B cell (primary cell): ENCODE measurements around the gene SLC22A24. TPM values are rescaled to one million over a fixed set of nuclear protein-coding genes. Genes with fewer than 3 reads are reported as not detected.

Experiments used
- ATAC-seq: fragments of 200-7000 bp; cut with Tn5 transposase; one replicate; pipeline ENCODE4 v1.10.0; 2021; ENCODE audit warnings: low read depth, mild to moderate bottlenecking, moderate number of reproducible peaks, moderate library complexity
- CTCF ChIA-PET: fragments of 350-600 bp; sonication (Branson Sonifier 250); formaldehyde crosslinking; loops from one replicate; lab custom pipeline; 2021; ENCODE audit warnings: antibody characterized with exemption, inconsistent platforms; lab: Charles Lee
- POLR2A ChIA-PET: fragments of 350-600 bp; sonication (Branson Sonifier 250); formaldehyde crosslinking; loops from one replicate; lab custom pipeline; 2021; ENCODE audit warnings: antibody characterized with exemption; lab: Charles Lee
- DNase-seq: peaks from one replicate; pipeline ENCODE4 v3.0.0; 2013
- H2AFZ ChIP-seq: 2 replicates; pipeline ENCODE4 v1.6.1; 2012; ENCODE audit warnings: mild to moderate bottlenecking, low read depth, low read length; ENCODE audit not compliant: insufficient read depth, poor library complexity, severe bottlenecking
- H3K27ac ChIP-seq, 2 donors: 1 replicate in 1 of 2; 2 replicates in 1 of 2; pipeline ENCODE4 v1.5.1; 2012 to 2013; ENCODE audit warnings: low read length in 2 of 2, mild to moderate bottlenecking in 2 of 2, moderate library complexity in 1 of 2
- H3K27me3 ChIP-seq, 4 experiments: fragments of 200-600 bp in 1 of 4; sonication (generic) in 1 of 4; replicated peaks in 1 of 4; 1 replicate in 2 of 4; 2 replicates in 2 of 4; pipeline versions ENCODE4 v1.6.1 to v1.7.0; 2013 to 2016; ENCODE audit warnings: low read length in 3 of 4, mild to moderate bottlenecking in 2 of 4, mixed read lengths in 1 of 4, moderate library complexity in 1 of 4; ENCODE audit not compliant: insufficient read depth in 4 of 4, control insufficient read depth in 3 of 4; ENCODE audit errors: control extremely low read depth in 1 of 4
- H3K36me3 ChIP-seq, 2 experiments: replicated peaks in 1 of 2; 1 replicate in 1 of 2; 2 replicates in 1 of 2; pipeline versions ENCODE4 v1.6.1 to v1.7.1; 2013; ENCODE audit warnings: low read length in 1 of 2; ENCODE audit not compliant: insufficient read depth in 2 of 2, control insufficient read depth in 1 of 2; ENCODE audit errors: control extremely low read depth in 1 of 2, extremely low read depth in 1 of 2
- H3K4me1 ChIP-seq, 2 donors: fragments of 200-600 bp in 1 of 2; sonication (generic) in 1 of 2; 1 replicate in 1 of 2; 2 replicates in 1 of 2; pipeline versions ENCODE4 v1.5.1 to v1.6.1; 2013 to 2017; ENCODE audit warnings: low read length in 2 of 2; ENCODE audit not compliant: control insufficient read depth in 2 of 2, insufficient read depth in 2 of 2
- H3K4me2 ChIP-seq: replicated peaks from 2 replicates; pipeline ENCODE3; 2012; ENCODE audit warnings: mild to moderate bottlenecking, low read depth, low read length; ENCODE audit not compliant: poor library complexity, severe bottlenecking
- H3K4me3 ChIP-seq, 5 experiments: fragments of 200-600 bp in 1 of 5; sonication (generic) in 1 of 5; 1 replicate in 3 of 5; 2 replicates in 2 of 5; pipeline versions ENCODE4 v1.5.1 to v1.7.0; 2011 to 2016; ENCODE audit warnings: low read length in 4 of 5, mild to moderate bottlenecking in 4 of 5, low read depth in 2 of 5, control low read depth in 1 of 5, moderate library complexity in 1 of 5; ENCODE audit not compliant: insufficient read depth in 1 of 5; ENCODE audit errors: control extremely low read depth in 1 of 5, extremely low read depth in 1 of 5
- H3K79me2 ChIP-seq: fragments of 200-600 bp; sonication (generic); one replicate; pipeline ENCODE4 v1.6.0; 2016; ENCODE audit warnings: low read length; ENCODE audit not compliant: control insufficient read depth, insufficient read depth
- H3K9ac ChIP-seq: fragments of 200-600 bp; sonication (generic); 2 replicates; pipeline ENCODE4 v1.6.1; 2017; ENCODE audit warnings: mild to moderate bottlenecking, low read length, moderate library complexity
- H3K9me3 ChIP-seq, 3 donors: one replicate each; pipeline versions ENCODE4 v1.6.1 to v1.7.1; 2013; ENCODE audit warnings: low read length in 2 of 3; ENCODE audit not compliant: control insufficient read depth in 2 of 3, insufficient read depth in 1 of 3; ENCODE audit errors: control extremely low read depth in 1 of 3
- H4K20me1 ChIP-seq: 2 replicates; pipeline ENCODE4 v1.6.0; 2012; ENCODE audit warnings: mild to moderate bottlenecking, low read length; ENCODE audit not compliant: insufficient read depth, control insufficient read depth, poor library complexity, severe bottlenecking
- H3K27ac Mint-ChIP-seq: one replicate; pipeline ENCODE4 v1.8.0; 2021; ENCODE audit warnings: mixed read lengths
- H3K27me3 Mint-ChIP-seq: one replicate; pipeline ENCODE4 v1.8.0; 2021; ENCODE audit warnings: mixed read lengths
- H3K4me1 Mint-ChIP-seq: one replicate; pipeline ENCODE4 v1.8.0; 2021; ENCODE audit warnings: mixed read lengths
- H3K4me3 Mint-ChIP-seq: one replicate; pipeline ENCODE4 v1.8.0; 2021; ENCODE audit warnings: mixed read lengths
- H3K9me3 Mint-ChIP-seq: one replicate; pipeline ENCODE4 v1.8.0; 2022; ENCODE audit warnings: mixed read lengths; ENCODE audit not compliant: insufficient read depth
- EZH2 ChIP-seq: IDR thresholded peaks from 2 replicates; pipeline ENCODE4 v1.6.1; 2012; ENCODE audit warnings: borderline replicate concordance, low read depth, mild to moderate bottlenecking, moderate library complexity, low read length; ENCODE audit not compliant: insufficient read depth, poor library complexity, severe bottlenecking
- WGBS: methylation state at CpG from one replicate; pipeline ENCODE4 v1.1.5; 2013; ENCODE audit warnings: missing lambda C conversion rate; ENCODE audit not compliant: insufficient coverage; 5-methylcytosine and 5-hydroxymethylcytosine counted together
- intact Hi-C: fragments of 100-400 bp; cut with micrococcal nuclease; formaldehyde crosslinking; loops from one replicate; pipeline ENCODE4 v1.10.0; 2022
- polyA plus RNA-seq: library from polyadenylated mRNA; depleted of rRNA; stranded (reverse); fragments of >200 nt; gene quantifications from 2 replicates; pipeline ENCODE4 v1.2.3, GENCODE V29; 2012
- total RNA-seq, 2 donors: library from RNA; stranded (reverse); fragments of 120-200 nt in 1 of 2; gene quantifications; 1 replicate in 1 of 2; 2 replicates in 1 of 2; pipeline versions ENCODE4 v1.2.3 to v1.2.4, GENCODE V29; 2013 to 2022
- TF ChIP-seq, protein P1 (sequence below): fragments of 200-600 bp; IDR thresholded peaks from one replicate; pipeline ENCODE4 v1.8.0; 2022; ENCODE audit warnings: antibody characterized with exemption, mild to moderate bottlenecking

SLC22A24 gene
- total and polyA plus RNA-seq, 2 donors (not counting 1 experiment from before 2014, with no cell fraction given), result not detected

DNA sequence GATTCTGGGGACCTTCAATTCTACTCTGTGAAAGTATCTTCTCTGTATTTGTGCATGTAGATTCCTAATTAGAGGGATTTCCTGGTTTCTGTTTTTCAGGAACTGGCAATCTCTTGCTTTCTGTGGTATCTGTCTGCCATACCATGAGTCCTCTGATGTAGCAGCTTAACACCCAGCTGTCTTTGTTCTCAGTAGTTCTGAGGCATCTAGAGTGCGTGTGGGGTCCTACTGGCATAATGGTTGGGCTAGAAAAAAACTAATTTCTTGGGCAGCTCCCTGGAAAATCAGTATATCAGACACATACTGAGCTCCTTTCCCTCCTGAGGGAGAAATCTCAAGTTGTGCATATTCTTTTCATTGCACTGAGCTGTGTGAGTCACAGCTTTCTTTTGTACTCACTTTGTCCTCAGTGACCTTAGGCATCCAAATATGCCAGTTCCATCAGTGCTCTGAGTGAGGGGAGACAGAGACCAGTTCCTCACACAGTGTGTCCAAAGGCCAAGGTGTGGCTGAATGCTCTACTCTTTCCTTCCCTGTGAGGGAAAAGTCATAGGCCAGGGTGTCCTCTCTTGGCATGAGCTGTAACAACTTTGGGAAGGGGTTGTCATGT, 35.5 kb upstream of the SLC22A24 start:
- Mint-ChIP-seq H3K9me3 (peaks cover 2% of the 10 kb centered on the region), H3K27me3 (peaks cover 30% of the 10 kb centered on the region), H3K4me3 (no peak overlapping the region), H3K27ac (no peak overlapping the region), H3K4me1 (no peaks in the 10 kb centered on the region)
- TF ChIP-seq, protein P1, sequence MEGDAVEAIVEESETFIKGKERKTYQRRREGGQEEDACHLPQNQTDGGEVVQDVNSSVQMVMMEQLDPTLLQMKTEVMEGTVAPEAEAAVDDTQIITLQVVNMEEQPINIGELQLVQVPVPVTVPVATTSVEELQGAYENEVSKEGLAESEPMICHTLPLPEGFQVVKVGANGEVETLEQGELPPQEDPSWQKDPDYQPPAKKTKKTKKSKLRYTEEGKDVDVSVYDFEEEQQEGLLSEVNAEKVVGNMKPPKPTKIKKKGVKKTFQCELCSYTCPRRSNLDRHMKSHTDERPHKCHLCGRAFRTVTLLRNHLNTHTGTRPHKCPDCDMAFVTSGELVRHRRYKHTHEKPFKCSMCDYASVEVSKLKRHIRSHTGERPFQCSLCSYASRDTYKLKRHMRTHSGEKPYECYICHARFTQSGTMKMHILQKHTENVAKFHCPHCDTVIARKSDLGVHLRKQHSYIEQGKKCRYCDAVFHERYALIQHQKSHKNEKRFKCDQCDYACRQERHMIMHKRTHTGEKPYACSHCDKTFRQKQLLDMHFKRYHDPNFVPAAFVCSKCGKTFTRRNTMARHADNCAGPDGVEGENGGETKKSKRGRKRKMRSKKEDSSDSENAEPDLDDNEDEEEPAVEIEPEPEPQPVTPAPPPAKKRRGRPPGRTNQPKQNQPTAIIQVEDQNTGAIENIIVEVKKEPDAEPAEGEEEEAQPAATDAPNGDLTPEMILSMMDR, result no peak
- TF ChIP-seq EZH2, result no peak
- peaks cover 0 to 7% (median 5%) of the 10 kb centered on the region in 3 donors for H3K9me3 ChIP-seq
- H4K20me1 ChIP-seq, result no peaks in the 10 kb centered on the region
- H3K4me1 ChIP-seq, result no peaks in the 10 kb centered on the region
- no peak overlapping the region for H3K27ac ChIP-seq
- ChIA-PET CTCF (no interaction called here), POLR2A (no interaction called here)
- H3K79me2 ChIP-seq, result no peaks in the 10 kb centered on the region
- peaks cover 0 to 9% (median 5%) of the 10 kb centered on the region in 4 experiments for H3K27me3 ChIP-seq
- intact Hi-C loops, result no loop called here
- 17% methylated on average over 1 of the region's 1 CpG for WGBS
- H3K36me3 ChIP-seq, result no peaks in the 10 kb centered on the region
- ATAC-seq (no peak), DNase-seq (no peak)
- no peak overlapping the region for H3K4me2 ChIP-seq
- no peak overlapping the region for H3K9ac ChIP-seq
- H2AFZ ChIP-seq, result no peak overlapping the region
- no peak overlapping the region for H3K4me3 ChIP-seq

DNA sequence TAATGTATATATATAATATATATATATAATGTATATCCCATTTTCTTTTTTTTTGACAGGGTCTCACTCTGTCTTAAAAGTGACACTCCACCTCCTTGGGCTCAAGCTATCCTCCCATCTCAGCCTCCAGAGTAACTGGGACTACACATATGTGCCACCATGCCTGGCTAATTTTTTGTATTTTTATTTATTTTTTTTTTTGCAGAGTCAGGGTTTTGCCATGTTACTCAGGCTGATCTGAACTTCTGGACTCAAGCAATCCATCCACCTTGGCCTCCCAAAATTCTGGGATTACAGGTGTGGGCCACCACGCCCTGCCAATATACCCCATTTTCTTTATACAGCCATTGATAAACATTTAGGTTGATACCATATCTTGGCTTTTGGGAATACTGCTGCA, 33.9 kb upstream of the SLC22A24 start:
- H3K4me1 ChIP-seq, result no peaks in the 10 kb centered on the region
- H3K9me3 Mint-ChIP-seq, result peaks cover 2% of the 10 kb centered on the region
- H3K9ac ChIP-seq, result no peak overlapping the region
- H3K36me3 ChIP-seq, result no peaks in the 10 kb centered on the region
- no peak overlapping the region for H3K4me3 ChIP-seq
- no peaks in the 10 kb centered on the region for H4K20me1 ChIP-seq
- CTCF ChIA-PET, result no interaction called here
- no peak overlapping the region for H3K4me2 ChIP-seq
- WGBS, result no CpG with 5 or more reads among the region's 1 CpG
- no peak overlapping the region for H3K4me3 Mint-ChIP-seq
- peaks cover 2 to 10% (median 5%) of the 10 kb centered on the region in 3 donors for H3K9me3 ChIP-seq
- no peak overlapping the region for H3K27ac ChIP-seq
- POLR2A ChIA-PET, result no interaction called here
- no peak overlapping the region for H3K27ac Mint-ChIP-seq
- no peak overlapping the region for H2AFZ ChIP-seq
- TF ChIP-seq EZH2, result no peak
- TF ChIP-seq, protein P1, result no peak
- no peak for ATAC-seq
- no peaks in the 10 kb centered on the region for H3K4me1 Mint-ChIP-seq
- DNase-seq, result no peak
- H3K27me3 ChIP-seq, result peaks cover 0 to 6% (median 4%) of the 10 kb centered on the region in 4 experiments
- no peaks in the 10 kb centered on the region for H3K79me2 ChIP-seq
- peaks cover 26% of the 10 kb centered on the region for H3K27me3 Mint-ChIP-seq
- intact Hi-C loops, result no loop called here
